SK-MEL-5 (cell line): ENCODE data around the gene C12orf75. TPM values are rescaled to one million over a fixed set of nuclear protein-coding genes. Genes with fewer than 3 reads are reported as not detected.
"Not testable (repeated sequence)": the region's sequence is repeated elsewhere in the genome, so short reads cannot be mapped to it uniquely, and the experiment has no call there.

Source experiments
- DNase-seq: peaks from one replicate; pipeline ENCODE4 v3.0.0-alpha.2; 2016; ENCODE audit warnings: low read depth, low spot score
- in situ Hi-C: cut with HindIII; loops from 2 replicates; pipeline ENCODE4 v1.10.0; 2016; ENCODE audit warnings: low sequenced_read_pairs, high pct_unique_total_duplicates, low pct_unique_long_range_greater_than_20kb
- total RNA-seq: library from RNA; depleted of rRNA; stranded (reverse); fragments of >200 nt; shearing (Covaris generic); gene quantifications from 2 replicates; pipeline ENCODE4 v1.2.3, GENCODE V29; 2014

Gene C12orf75
- total RNA-seq, 1 experiment from 2014 or later: 2.1 TPM

- no peak for DNase-seq
- in situ Hi-C loops: no loop called here
Measured at GRCh38 chr12:105391231-105391630, 60.7 kb downstream of the C12orf75 start.

- in situ Hi-C loops: no loop called here
Measured at GRCh38 chr12:105393587-105393986, 63.1 kb downstream of the C12orf75 start.

GRCh38 chr12:105396024-105396423, 65.5 kb downstream of the C12orf75 start:
- in situ Hi-C loops: no loop called here
- no peak for DNase-seq

More at GRCh38 chr12:105393587-105393986, 63.1 kb downstream of the C12orf75 start:
- DNase-seq: no peak

- no peak for DNase-seq
- in situ Hi-C loops: no loop called here
Measured at GRCh38 chr12:105396983-105397382, 66.5 kb downstream of the C12orf75 start.

- in situ Hi-C loops: no loop called here
- DNase-seq: no peak
Measured at GRCh38 chr12:105398930-105399329, 68.4 kb downstream of the C12orf75 start.

GRCh38 chr12:105399428-105400081, 69.1 kb downstream of the C12orf75 start:
- in situ Hi-C loops: no loop called here
- no peak for DNase-seq

- in situ Hi-C loops: no loop called here
- DNase-seq: no peak
Measured at GRCh38 chr12:105400227-105400626, 69.7 kb downstream of the C12orf75 start.

GRCh38 chr12:105401198-105401597, 70.7 kb downstream of the C12orf75 start:
- no peak for DNase-seq
- in situ Hi-C loops: no loop called here

- in situ Hi-C loops: no loop called here
- no peak for DNase-seq
Measured at GRCh38 chr12:105402366-105402765, 71.9 kb downstream of the C12orf75 start.

- in situ Hi-C loops: no loop called here
- no peak for DNase-seq
Measured at GRCh38 chr12:105403095-105403494, 72.6 kb downstream of the C12orf75 start.

- DNase-seq, in situ Hi-C loops: not testable (repeated sequence)
Measured at GRCh38 chr12:105404134-105404533, 73.6 kb downstream of the C12orf75 start.

GRCh38 chr12:105406497-105406896, 76.0 kb downstream of the C12orf75 start:
- DNase-seq: no peak
- in situ Hi-C loops: no loop called here

- in situ Hi-C loops: no loop called here
- DNase-seq: no peak
Measured at GRCh38 chr12:105409279-105409678, 78.8 kb downstream of the C12orf75 start.

GRCh38 chr12:105409801-105410471, 79.4 kb downstream of the C12orf75 start:
- DNase-seq: no peak
- in situ Hi-C loops: no loop called here

- DNase-seq: no peak
- in situ Hi-C loops: no loop called here
Measured at GRCh38 chr12:105413911-105414487, 83.5 kb downstream of the C12orf75 start.

- in situ Hi-C loops: no loop called here
- DNase-seq: no peak
Measured at GRCh38 chr12:105417732-105418131, 87.2 kb downstream of the C12orf75 start.

GRCh38 chr12:105418229-105418628, 87.7 kb downstream of the C12orf75 start:
- in situ Hi-C loops: no loop called here
- no peak for DNase-seq

- no peak for DNase-seq
- in situ Hi-C loops: no loop called here
Measured at GRCh38 chr12:105418821-105419291, 88.4 kb downstream of the C12orf75 start.

GRCh38 chr12:105419606-105420005, 89.1 kb downstream of the C12orf75 start:
- in situ Hi-C loops: no loop called here
- no peak for DNase-seq
